ENCODE measurements around the gene PLEKHA8. TPM values are rescaled to one million over a fixed set of nuclear protein-coding genes. Genes with fewer than 3 reads are reported as not detected.

PLEKHA8 gene
- total and polyA plus RNA-seq, 2 of the 8 experiments (the other 6 are each of a cell fraction or from before 2014, with no cell fraction given), result 10.7 to 44.0 TPM

DNA sequence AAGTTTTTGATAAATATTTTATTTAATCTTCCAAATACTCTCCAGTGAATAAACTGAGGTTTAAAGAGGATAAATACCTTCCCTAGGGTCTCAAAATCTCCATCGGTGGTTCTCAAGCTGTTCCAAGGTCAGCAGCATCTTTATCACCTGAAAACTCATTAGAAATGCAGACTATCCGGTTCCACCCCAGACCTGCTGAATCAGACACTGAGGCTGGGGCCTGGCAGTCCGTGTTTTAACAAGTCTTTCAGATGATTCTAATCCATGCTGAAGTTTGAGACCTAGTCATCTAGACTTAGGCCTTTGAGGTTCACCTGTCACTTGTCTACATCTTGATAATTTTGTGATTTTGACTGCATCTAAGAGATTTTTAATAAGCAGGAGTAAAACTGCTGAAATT lies 37.5 kb downstream of the PLEKHA8 start:
- no peak overlapping the region for H3K9ac ChIP-seq (replicated peaks in 1 of 4; ENCODE audit: extremely low read depth in 1 of 4, low read depth in 3 of 4, low read length in 3 of 4)
- no peak overlapping the region for H3K56ac ChIP-seq (replicated peaks; ENCODE audit: insufficient read length, low read depth, low read length)
- ChIA-PET POLR2A (ENCODE audit: partially characterized antibody) (no interaction called here), CTCF (ENCODE audit: partially characterized antibody) (interaction anchor here (0.9 to 5.2 kb wide), 3 partner anchors 9 to 114 kb away, joined by 3 to 49 read pairs (median 7); no protein-coding TSS in a partner anchor)
- no peak overlapping the region for H2AFZ ChIP-seq (ENCODE audit: low read length)
- no peak overlapping the region for H2BK12ac ChIP-seq (ENCODE audit: low read depth, low read length)
- peaks cover 2 to 22% (median 11%) of the 10 kb centered on the region in 4 experiments; a peak in 6 of 8 replicates for H3K36me3 ChIP-seq (ENCODE audit: control insufficient read depth in 2 of 4, insufficient read depth in 4 of 4, low read length in 3 of 4)
- TF ChIP-seq EP300 (IDR thresholded peaks at IDR 0.05; ENCODE audit: borderline replicate concordance in 1 of 2, low read depth in 2 of 2, low read length in 2 of 2) (no peak), ZNF274 (IDR thresholded peaks at IDR 0.05; ENCODE audit: borderline replicate concordance, extremely low read depth, low read length) (no peak), CBX5 (IDR thresholded peaks at IDR 0.05; ENCODE audit: low read depth, low read length) (no peak)
- H3K4me3 ChIP-seq (ENCODE audit: extremely low read depth in 1 of 4, insufficient read depth in 2 of 4, low read depth in 3 of 4, low read length in 4 of 4), result no peak overlapping the region
- H3K18ac ChIP-seq (ENCODE audit: extremely low read depth, low read length), result no peak overlapping the region
- no peak overlapping the region for H2BK5ac ChIP-seq (ENCODE audit: low read depth, low read length)
- no peak overlapping the region for H4K8ac ChIP-seq (ENCODE audit: extremely low read depth, insufficient read depth, low read length)
- H2BK120ac ChIP-seq (replicated peaks; ENCODE audit: low read depth, low read length), result no peak overlapping the region
- WGBS, 2 experiments (ENCODE audit: extremely low coverage in 1 of 2, insufficient coverage in 1 of 2, insufficient read length in 1 of 2, insufficient replicate concordance in 2 of 2, low coverage in 1 of 2, low lambda C conversion rate in 2 of 2, missing lambda C conversion rate in 1 of 2), result 94% methylated on average over 3 of the region's 3 CpGs; no CpG with 5 or more reads in 1 of the 2 experiments
- no peak overlapping the region for H3K14ac ChIP-seq (ENCODE audit: insufficient read length)
- no peak overlapping the region for H3K23ac ChIP-seq (ENCODE audit: insufficient read length)
- no peak overlapping the region for H4K91ac ChIP-seq (replicated peaks; ENCODE audit: insufficient read length, low read length)
- H3K23me2 ChIP-seq (ENCODE audit: low read depth, low read length), result no peaks in the 10 kb centered on the region
- no peak for DNase-seq (ENCODE audit: low read depth in 1 of 2, low spot score in 2 of 2)
- H3K4me2 ChIP-seq (ENCODE audit: insufficient read depth in 1 of 2, low read depth in 2 of 2, low read length in 2 of 2), result no peak overlapping the region
- H4K5ac ChIP-seq (ENCODE audit: insufficient read length, low read depth, low read length), result no peak overlapping the region
- no peak for FAIRE-seq
- H3K27me3 ChIP-seq (replicated peaks in 1 of 4; ENCODE audit: control insufficient read depth in 3 of 4, extremely low read depth in 1 of 4, insufficient read depth in 3 of 4, low read length in 3 of 4), result no peaks in the 10 kb centered on the region
- no peaks in the 10 kb centered on the region for H3K79me1 ChIP-seq (ENCODE audit: low read depth, low read length)
- H3K27ac ChIP-seq (ENCODE audit: low read depth, low read length), result no peak overlapping the region
- no peak overlapping the region for H2BK15ac ChIP-seq (ENCODE audit: low read length)
- no peak overlapping the region for H2AK5ac ChIP-seq (ENCODE audit: low read depth, low read length)
- no peaks in the 10 kb centered on the region for H3K9me3 ChIP-seq (ENCODE audit: insufficient read depth in 2 of 2, low read depth in 1 of 2, low read length in 1 of 2)
- H3K4me1 ChIP-seq (replicated peaks in 1 of 4; ENCODE audit: control insufficient read depth in 3 of 4, insufficient read depth in 4 of 4, low read length in 3 of 4), result no peaks in the 10 kb centered on the region
- H2BK20ac ChIP-seq (ENCODE audit: low read length), result no peak overlapping the region
- H3K79me2 ChIP-seq (ENCODE audit: control insufficient read depth in 1 of 2, insufficient read depth in 2 of 2, low read length in 2 of 2), result no peaks in the 10 kb centered on the region
- H4K20me1 ChIP-seq (replicated peaks in 1 of 2; ENCODE audit: control insufficient read depth in 1 of 2, insufficient read depth in 2 of 2, low read length in 2 of 2), result peaks cover 0 to 2% of the 10 kb centered on the region in 2 experiments
- no peak overlapping the region for H3K4ac ChIP-seq (replicated peaks; ENCODE audit: insufficient read length, low read depth, low read length)
